Endodermal cell (in vitro differentiated cells): ENCODE data around the gene GOLM1. TPM values are rescaled to one million over a fixed set of nuclear protein-coding genes. Genes with fewer than 3 reads are reported as not detected.

Experiments used
- DNase-seq: peaks from one replicate; pipeline ENCODE4 v3.0.0-alpha.2; 2017
- H3K27ac ChIP-seq: 2 replicates; pipeline ENCODE4 v1.5.1; 2013; ENCODE audit warnings: mild to moderate bottlenecking, low read depth, low read length, moderate library complexity
- H3K27me3 ChIP-seq: 2 replicates; pipeline ENCODE4 v1.6.1; 2013; ENCODE audit warnings: mild to moderate bottlenecking, low read length, moderate library complexity; ENCODE audit not compliant: insufficient read depth, control insufficient read depth, poor library complexity, severe bottlenecking
- H3K36me3 ChIP-seq: 2 replicates; pipeline ENCODE4 v1.7.0; 2013; ENCODE audit warnings: mild to moderate bottlenecking, low read length, moderate library complexity; ENCODE audit not compliant: control insufficient read depth, insufficient read depth
- H3K4me1 ChIP-seq: one replicate; pipeline ENCODE4 v1.7.0; 2013; ENCODE audit warnings: low read length; ENCODE audit not compliant: control insufficient read depth, insufficient read depth
- H3K4me3 ChIP-seq: 2 replicates; pipeline ENCODE4 v1.5.1; 2013; ENCODE audit warnings: mild to moderate bottlenecking, low read length, moderate library complexity
- H3K9ac ChIP-seq: 2 replicates; pipeline ENCODE4 v1.6.1; 2013; ENCODE audit warnings: mild to moderate bottlenecking, low read length, moderate library complexity; ENCODE audit not compliant: poor library complexity, severe bottlenecking; ENCODE audit errors: extremely low read depth
- H3K9me3 ChIP-seq: 2 replicates; pipeline ENCODE4 v1.6.1; 2013; ENCODE audit warnings: mild to moderate bottlenecking, low read length, moderate library complexity; ENCODE audit not compliant: control insufficient read depth
- H3K27ac Mint-ChIP-seq: 2 replicates; pipeline ENCODE4 v1.8.0; 2020; ENCODE audit warnings: mixed read lengths
- H3K27me3 Mint-ChIP-seq: 2 replicates; pipeline ENCODE4 v1.8.0; 2021; ENCODE audit warnings: mild to moderate bottlenecking, mixed read lengths; ENCODE audit not compliant: insufficient read depth
- H3K36me3 Mint-ChIP-seq: 2 replicates; pipeline ENCODE4 v1.8.0; 2020; ENCODE audit warnings: low read depth, mixed read lengths
- H3K4me1 Mint-ChIP-seq: 2 replicates; pipeline ENCODE4 v1.8.0; 2020; ENCODE audit warnings: mixed read lengths
- H3K4me3 Mint-ChIP-seq: 2 replicates; pipeline ENCODE4 v1.8.0; 2020; ENCODE audit warnings: mild to moderate bottlenecking, moderate library complexity, mixed read lengths
- H3K9me3 Mint-ChIP-seq: 2 replicates; pipeline ENCODE4 v1.8.0; 2020; ENCODE audit warnings: mild to moderate bottlenecking, mixed read lengths
- CTCF ChIP-seq: fragments of 200-600 bp; sonication (generic); conservative IDR thresholded peaks from 2 replicates; pipeline ENCODE4 v1.5.0; 2021; ENCODE audit warnings: antibody characterized with exemption, mild to moderate bottlenecking
- WGBS, 2 experiments: methylation state at CpG; one replicate each; pipeline versions ENCODE4 v1.1.5 to v1.1.7; 2013; ENCODE audit warnings: missing lambda C conversion rate in 2 of 2, mixed read lengths in 1 of 2; ENCODE audit not compliant: insufficient coverage in 1 of 2, insufficient read length in 1 of 2; 5-methylcytosine and 5-hydroxymethylcytosine counted together
- total RNA-seq, 2 donors: library from RNA; stranded (reverse); fragmentation: NEBNext Ultra II Directional in 1 of 2; extraction: Animal tissue kit (Norgen Biotek cat#: 25700) in 1 of 2; gene quantifications; 2 replicates in 1 of 2; 3 replicates in 1 of 2; pipeline ENCODE4 v1.2.1, GENCODE V29; 2021

The GOLM1 gene
- total RNA-seq, 2 donors from 2014 or later: 64.5 to 66.4 TPM

- H3K27me3 ChIP-seq: no peaks in the 10 kb centered on the region
- H3K36me3 ChIP-seq: peaks cover 8% of the 10 kb centered on the region
- H3K27me3 Mint-ChIP-seq: no peaks in the 10 kb centered on the region
- no peak overlapping the region for H3K27ac ChIP-seq
- 88 to 95% methylated on average over 4 to 5 of the region's 5 CpGs for WGBS, 2 experiments
- H3K9me3 Mint-ChIP-seq: peaks cover 2% of the 10 kb centered on the region
- peaks cover 30% of the 10 kb centered on the region for H3K36me3 Mint-ChIP-seq
- no peak for DNase-seq
- no peak overlapping the region for H3K4me3 Mint-ChIP-seq
- no peaks in the 10 kb centered on the region for H3K9me3 ChIP-seq
- H3K4me1 Mint-ChIP-seq: no peaks in the 10 kb centered on the region
- H3K4me3 ChIP-seq: no peak overlapping the region
- peak overlapping the region; percentile 40 for H3K27ac Mint-ChIP-seq
- H3K4me1 ChIP-seq: no peaks in the 10 kb centered on the region
- no peak overlapping the region for H3K9ac ChIP-seq
- TF ChIP-seq CTCF: no peak
Observed at GRCh38 chr9:86042199-86042978, 57.0 kb downstream of the GOLM1 start.

- H3K27me3 ChIP-seq: no peaks in the 10 kb centered on the region
- peaks cover 2% of the 10 kb centered on the region for H3K9me3 Mint-ChIP-seq
- H3K4me3 ChIP-seq: no peak overlapping the region
- H3K27ac Mint-ChIP-seq: peak overlapping the region; percentile 21
- peaks cover 37% of the 10 kb centered on the region for H3K36me3 Mint-ChIP-seq
- H3K4me1 ChIP-seq: no peaks in the 10 kb centered on the region
- H3K9me3 ChIP-seq: no peaks in the 10 kb centered on the region
- no peak overlapping the region for H3K9ac ChIP-seq
- H3K4me1 Mint-ChIP-seq: peaks cover 4% of the 10 kb centered on the region
- DNase-seq: no peak
- no peak for TF ChIP-seq CTCF
- H3K4me3 Mint-ChIP-seq: no peak overlapping the region
- WGBS, 2 experiments: 81 to 87% methylated on average over 8 of the region's 8 CpGs
- peaks cover 8% of the 10 kb centered on the region for H3K36me3 ChIP-seq
- H3K27ac ChIP-seq: no peak overlapping the region
- no peaks in the 10 kb centered on the region for H3K27me3 Mint-ChIP-seq
Observed at GRCh38 chr9:86041311-86041741, 58.0 kb downstream of the GOLM1 start.

GRCh38 chr9:86040861-86041155 lies 58.5 kb downstream of the GOLM1 start:
- H3K27ac Mint-ChIP-seq: no peak overlapping the region

More at GRCh38 chr9:86040861-86041155, 58.5 kb downstream of the GOLM1 start:
- Histone ChIP-seq H3K27me3 (no peaks in the 10 kb centered on the region), H3K9me3 (no peaks in the 10 kb centered on the region), H3K4me3 (no peak overlapping the region), H3K36me3 (peaks cover 8% of the 10 kb centered on the region), H3K9ac (no peak overlapping the region), H3K4me1 (peaks cover 4% of the 10 kb centered on the region), H3K27ac (no peak overlapping the region)
- Mint-ChIP-seq H3K36me3 (peaks cover 37% of the 10 kb centered on the region), H3K4me3 (no peak overlapping the region), H3K9me3 (peaks cover 2% of the 10 kb centered on the region), H3K4me1 (peaks cover 9% of the 10 kb centered on the region), H3K27me3 (no peaks in the 10 kb centered on the region)
- no peak for TF ChIP-seq CTCF
- WGBS, 2 experiments: 72 to 94% methylated on average over 2 to 3 of the region's 3 CpGs
- no peak for DNase-seq
